GM18868 (cell line): Measurements from ENCODE around the gene TM4SF5.

ENCODE experiments used
- ATAC-seq: cut with Tn5 transposase; IDR thresholded peaks from one replicate; pipeline ENCODE4 v1.9.1; 2021; ENCODE audit warnings: mild to moderate bottlenecking, moderate library complexity; ENCODE audit not compliant: unreplicated experiment

TM4SF5 gene

GRCh38 chr17:4823373-4824089 is 51.8 kb downstream of the TM4SF5 start:
- ATAC-seq, result no peak

GRCh38 chr17:4827399-4827798 is 55.7 kb downstream of the TM4SF5 start:
- no peak for ATAC-seq

GRCh38 chr17:4832829-4833177 is 61.1 kb downstream of the TM4SF5 start:
- ATAC-seq, result peak; percentile 4
